ENCODE measurements around the gene PRKCB.

Gene PRKCB

GRCh38 chr16:24170407-24170806, 334.6 kb downstream of the PRKCB start:
- no peaks in the 10 kb centered on the region for H4K20me1 ChIP-seq (ENCODE audit: control insufficient read depth, insufficient read depth, low read depth, low read length)
- H3K4me3 ChIP-seq (ENCODE audit: low read length) = no peak overlapping the region
- H3K27me3 ChIP-seq (ENCODE audit: control insufficient read depth, low read length) = no peaks in the 10 kb centered on the region; the same call in 1 of the 2 replicates
- H3K9me3 ChIP-seq (ENCODE audit: control insufficient read depth, insufficient read depth, low read length) = no peaks in the 10 kb centered on the region
- no peaks in the 10 kb centered on the region for H3F3A ChIP-seq (ENCODE audit: control insufficient read depth, insufficient read depth)
- H3K4me2 ChIP-seq (ENCODE audit: low read length) = no peak overlapping the region
- H3K9me2 ChIP-seq (replicated peaks; ENCODE audit: control insufficient read depth, low read length) = no peaks in the 10 kb centered on the region
- H3K27ac ChIP-seq (ENCODE audit: low read depth, low read length) = no peak overlapping the region
- TF ChIP-seq EZH2phosphoT487 (IDR thresholded peaks at IDR 0.05; ENCODE audit: borderline replicate concordance, low read length) = no peak
- TF ChIP-seq CTCF (IDR thresholded peaks at IDR 0.05; ENCODE audit: low read depth, low read length, poor library complexity, severe bottlenecking) = no peak
- no peaks in the 10 kb centered on the region for H3K36me3 ChIP-seq (ENCODE audit: control insufficient read depth, low read length)
- H3K79me2 ChIP-seq (ENCODE audit: control insufficient read depth, low read length) = no peaks in the 10 kb centered on the region
- H3K4me1 ChIP-seq (ENCODE audit: control insufficient read depth, low read length) = no peaks in the 10 kb centered on the region

GRCh38 chr16:24174504-24174903, 338.7 kb downstream of the PRKCB start:
- no peaks in the 10 kb centered on the region for H3K4me1 ChIP-seq (ENCODE audit: control insufficient read depth, low read length)
- H3K4me3 ChIP-seq (ENCODE audit: low read length) = no peak overlapping the region
- no peaks in the 10 kb centered on the region for H3F3A ChIP-seq (ENCODE audit: control insufficient read depth, insufficient read depth)
- no peaks in the 10 kb centered on the region for H3K9me2 ChIP-seq (replicated peaks; ENCODE audit: control insufficient read depth, low read length)
- H3K79me2 ChIP-seq (ENCODE audit: control insufficient read depth, low read length) = no peaks in the 10 kb centered on the region
- H3K27me3 ChIP-seq (ENCODE audit: control insufficient read depth, low read length) = no peaks in the 10 kb centered on the region
- no peak for TF ChIP-seq EZH2phosphoT487 (IDR thresholded peaks at IDR 0.05; ENCODE audit: borderline replicate concordance, low read length)
- no peak for TF ChIP-seq CTCF (IDR thresholded peaks at IDR 0.05; ENCODE audit: low read depth, low read length, poor library complexity, severe bottlenecking)
- no peak overlapping the region for H3K4me2 ChIP-seq (ENCODE audit: low read length)
- no peaks in the 10 kb centered on the region for H3K36me3 ChIP-seq (ENCODE audit: control insufficient read depth, low read length)
- H4K20me1 ChIP-seq (ENCODE audit: control insufficient read depth, insufficient read depth, low read depth, low read length) = no peaks in the 10 kb centered on the region
- H3K27ac ChIP-seq (ENCODE audit: low read depth, low read length) = no peak overlapping the region
- H3K9me3 ChIP-seq (ENCODE audit: control insufficient read depth, insufficient read depth, low read length) = no peaks in the 10 kb centered on the region

- no peaks in the 10 kb centered on the region for H3K9me2 ChIP-seq (replicated peaks; ENCODE audit: control insufficient read depth, low read length)
- no peak overlapping the region for H3K4me2 ChIP-seq (ENCODE audit: low read length)
- no peaks in the 10 kb centered on the region for H3K4me1 ChIP-seq (ENCODE audit: control insufficient read depth, low read length)
- TF ChIP-seq CTCF (IDR thresholded peaks at IDR 0.05; ENCODE audit: low read depth, low read length, poor library complexity, severe bottlenecking) = no peak
- TF ChIP-seq EZH2phosphoT487 (IDR thresholded peaks at IDR 0.05; ENCODE audit: borderline replicate concordance, low read length) = no peak
- H3K27me3 ChIP-seq (ENCODE audit: control insufficient read depth, low read length) = no peaks in the 10 kb centered on the region
- no peaks in the 10 kb centered on the region for H3F3A ChIP-seq (ENCODE audit: control insufficient read depth, insufficient read depth)
- H4K20me1 ChIP-seq (ENCODE audit: control insufficient read depth, insufficient read depth, low read depth, low read length) = no peaks in the 10 kb centered on the region
- no peaks in the 10 kb centered on the region for H3K36me3 ChIP-seq (ENCODE audit: control insufficient read depth, low read length)
- H3K4me3 ChIP-seq (ENCODE audit: low read length) = no peak overlapping the region
- no peak overlapping the region for H3K27ac ChIP-seq (ENCODE audit: low read depth, low read length)
- H3K9me3 ChIP-seq (ENCODE audit: control insufficient read depth, insufficient read depth, low read length) = no peaks in the 10 kb centered on the region
- H3K79me2 ChIP-seq (ENCODE audit: control insufficient read depth, low read length) = no peaks in the 10 kb centered on the region
Observed at GRCh38 chr16:24174957-24175356, 339.2 kb downstream of the PRKCB start.

- no peak for TF ChIP-seq CTCF (IDR thresholded peaks at IDR 0.05; ENCODE audit: low read depth, low read length, poor library complexity, severe bottlenecking)
- no peak for TF ChIP-seq EZH2phosphoT487 (IDR thresholded peaks at IDR 0.05; ENCODE audit: borderline replicate concordance, low read length)
- Histone ChIP-seq H3F3A (ENCODE audit: control insufficient read depth, insufficient read depth) (no peaks in the 10 kb centered on the region), H3K9me2 (replicated peaks; ENCODE audit: control insufficient read depth, low read length) (no peaks in the 10 kb centered on the region), H3K9me3 (ENCODE audit: control insufficient read depth, insufficient read depth, low read length) (no peaks in the 10 kb centered on the region), H3K27ac (ENCODE audit: low read depth, low read length) (no peak overlapping the region), H3K4me3 (ENCODE audit: low read length) (no peak overlapping the region), H3K79me2 (ENCODE audit: control insufficient read depth, low read length) (no peaks in the 10 kb centered on the region), H3K4me1 (ENCODE audit: control insufficient read depth, low read length) (no peaks in the 10 kb centered on the region), H3K36me3 (ENCODE audit: control insufficient read depth, low read length) (no peaks in the 10 kb centered on the region), H3K4me2 (ENCODE audit: low read length) (no peak overlapping the region), H3K27me3 (ENCODE audit: control insufficient read depth, low read length) (no peaks in the 10 kb centered on the region), H4K20me1 (ENCODE audit: control insufficient read depth, insufficient read depth, low read depth, low read length) (no peaks in the 10 kb centered on the region)
Observed at GRCh38 chr16:24178496-24178895, 342.7 kb downstream of the PRKCB start.
